ENCODE results near the gene OBI1. TPM values are rescaled to one million over a fixed set of nuclear protein-coding genes. Genes with fewer than 3 reads are reported as not detected.

The OBI1 gene
- total and polyA plus RNA-seq, 2 donors (not counting 1 experiment from before 2014, with no cell fraction given): 3.1 to 15.4 TPM

GRCh38 chr13:78618411-78618810 lies 40.5 kb downstream of the OBI1 start:
- H3K27ac Mint-ChIP-seq: no peak overlapping the region
- H3K79me2 ChIP-seq (ENCODE audit: control insufficient read depth, insufficient read depth, low read length): no peaks in the 10 kb centered on the region
- H3K9ac ChIP-seq (ENCODE audit: low read length): no peak overlapping the region
- no peaks in the 10 kb centered on the region for H3K27me3 ChIP-seq (replicated peaks in 1 of 4; ENCODE audit: control extremely low read depth in 1 of 4, control insufficient read depth in 3 of 4, insufficient read depth in 4 of 4, low read length in 3 of 4)
- DNase-seq: no peak
- ATAC-seq (ENCODE audit: low read depth): no peak
- H4K20me1 ChIP-seq (ENCODE audit: control insufficient read depth, insufficient read depth, low read length, poor library complexity, severe bottlenecking): peaks cover 9% of the 10 kb centered on the region
- TF ChIP-seq, protein P1, sequence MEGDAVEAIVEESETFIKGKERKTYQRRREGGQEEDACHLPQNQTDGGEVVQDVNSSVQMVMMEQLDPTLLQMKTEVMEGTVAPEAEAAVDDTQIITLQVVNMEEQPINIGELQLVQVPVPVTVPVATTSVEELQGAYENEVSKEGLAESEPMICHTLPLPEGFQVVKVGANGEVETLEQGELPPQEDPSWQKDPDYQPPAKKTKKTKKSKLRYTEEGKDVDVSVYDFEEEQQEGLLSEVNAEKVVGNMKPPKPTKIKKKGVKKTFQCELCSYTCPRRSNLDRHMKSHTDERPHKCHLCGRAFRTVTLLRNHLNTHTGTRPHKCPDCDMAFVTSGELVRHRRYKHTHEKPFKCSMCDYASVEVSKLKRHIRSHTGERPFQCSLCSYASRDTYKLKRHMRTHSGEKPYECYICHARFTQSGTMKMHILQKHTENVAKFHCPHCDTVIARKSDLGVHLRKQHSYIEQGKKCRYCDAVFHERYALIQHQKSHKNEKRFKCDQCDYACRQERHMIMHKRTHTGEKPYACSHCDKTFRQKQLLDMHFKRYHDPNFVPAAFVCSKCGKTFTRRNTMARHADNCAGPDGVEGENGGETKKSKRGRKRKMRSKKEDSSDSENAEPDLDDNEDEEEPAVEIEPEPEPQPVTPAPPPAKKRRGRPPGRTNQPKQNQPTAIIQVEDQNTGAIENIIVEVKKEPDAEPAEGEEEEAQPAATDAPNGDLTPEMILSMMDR (IDR thresholded peaks at IDR 0.05): no peak
- TF ChIP-seq EZH2 (IDR thresholded peaks at IDR 0.05; ENCODE audit: borderline replicate concordance, insufficient read depth, low read depth, low read length, poor library complexity, severe bottlenecking): no peak
- H3K27me3 Mint-ChIP-seq: no peaks in the 10 kb centered on the region
- no peak overlapping the region for H3K27ac ChIP-seq (ENCODE audit: low read length in 2 of 2)
- H3K4me3 ChIP-seq (ENCODE audit: control extremely low read depth in 1 of 5, extremely low read depth in 1 of 5, insufficient read depth in 1 of 5, low read depth in 2 of 5, low read length in 4 of 5): no peak overlapping the region
- H3K4me1 ChIP-seq (ENCODE audit: control insufficient read depth in 2 of 2, insufficient read depth in 2 of 2, low read length in 2 of 2): no peaks in the 10 kb centered on the region
- ChIA-PET POLR2A (no interaction called here), CTCF (no interaction called here)
- no peak overlapping the region for H3K4me3 Mint-ChIP-seq
- peaks cover 0 to 30% of the 10 kb centered on the region in 2 experiments for H3K36me3 ChIP-seq (replicated peaks in 1 of 2; ENCODE audit: control extremely low read depth in 1 of 2, control insufficient read depth in 1 of 2, extremely low read depth in 1 of 2, insufficient read depth in 2 of 2, low read length in 1 of 2)
- H3K4me2 ChIP-seq (replicated peaks; ENCODE audit: low read depth, low read length, poor library complexity, severe bottlenecking): no peak overlapping the region
- WGBS (ENCODE audit: insufficient coverage): no CpG with 5 or more reads among the region's 1 CpG
- no peak overlapping the region for H2AFZ ChIP-seq (ENCODE audit: insufficient read depth, low read depth, low read length, poor library complexity, severe bottlenecking)
- no peaks in the 10 kb centered on the region for H3K9me3 Mint-ChIP-seq (ENCODE audit: insufficient read depth)
- no peaks in the 10 kb centered on the region for H3K4me1 Mint-ChIP-seq
- intact Hi-C loops (cut with micrococcal nuclease): no loop called here
- H3K9me3 ChIP-seq (ENCODE audit: control extremely low read depth in 1 of 3, control insufficient read depth in 2 of 3, insufficient read depth in 1 of 3, low read length in 2 of 3): no peaks in the 10 kb centered on the region

DNA sequence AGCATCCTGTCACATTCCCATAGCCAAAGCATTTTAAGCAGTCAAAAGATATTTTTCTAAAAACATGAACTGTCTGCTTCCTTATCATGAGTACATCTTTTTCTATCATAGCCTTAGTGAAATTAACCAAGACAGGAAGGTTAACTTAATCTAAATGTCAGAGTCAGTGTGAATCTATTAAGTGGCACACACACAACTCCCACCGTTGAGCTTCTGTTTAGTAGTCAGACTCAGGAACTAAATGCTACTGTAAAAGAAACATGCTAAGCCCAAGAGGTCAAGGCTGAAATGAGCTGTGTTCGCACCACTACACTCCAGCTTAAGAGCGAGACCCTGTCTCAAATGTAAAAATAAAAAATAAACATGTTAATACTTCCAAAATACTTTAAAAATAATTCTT lies 47.9 kb downstream of the OBI1 start:
- Histone ChIP-seq H3K9me3 (ENCODE audit: control extremely low read depth in 1 of 3, control insufficient read depth in 2 of 3, insufficient read depth in 1 of 3, low read length in 2 of 3) (peaks cover 1 to 35% (median 4%) of the 10 kb centered on the region in 3 donors), H3K79me2 (ENCODE audit: control insufficient read depth, insufficient read depth, low read length) (no peaks in the 10 kb centered on the region), H3K4me3 (ENCODE audit: control extremely low read depth in 1 of 5, extremely low read depth in 1 of 5, insufficient read depth in 1 of 5, low read depth in 2 of 5, low read length in 4 of 5) (no peak overlapping the region), H3K4me1 (ENCODE audit: control insufficient read depth in 2 of 2, insufficient read depth in 2 of 2, low read length in 2 of 2) (peaks cover 33 to 39% of the 10 kb centered on the region in 2 donors), H3K36me3 (replicated peaks in 1 of 2; ENCODE audit: control extremely low read depth in 1 of 2, control insufficient read depth in 1 of 2, extremely low read depth in 1 of 2, insufficient read depth in 2 of 2, low read length in 1 of 2) (peaks cover 0 to 8% of the 10 kb centered on the region in 2 experiments), H3K27me3 (replicated peaks in 1 of 4; ENCODE audit: control extremely low read depth in 1 of 4, control insufficient read depth in 3 of 4, insufficient read depth in 4 of 4, low read length in 3 of 4) (peaks cover 2 to 44% (median 43%) of the 10 kb centered on the region in 4 experiments), H3K27ac (ENCODE audit: low read length in 2 of 2) (no peak overlapping the region), H3K9ac (ENCODE audit: low read length) (no peak overlapping the region), H2AFZ (ENCODE audit: insufficient read depth, low read depth, low read length, poor library complexity, severe bottlenecking) (no peak overlapping the region), H3K4me2 (replicated peaks; ENCODE audit: low read depth, low read length, poor library complexity, severe bottlenecking) (no peak overlapping the region), H4K20me1 (ENCODE audit: control insufficient read depth, insufficient read depth, low read length, poor library complexity, severe bottlenecking) (peaks cover 5% of the 10 kb centered on the region)
- intact Hi-C loops (cut with micrococcal nuclease): no loop called here
- no peaks in the 10 kb centered on the region for H3K9me3 Mint-ChIP-seq (ENCODE audit: insufficient read depth)
- no peak overlapping the region for H3K4me3 Mint-ChIP-seq
- POLR2A ChIA-PET: no interaction called here
- no peak for DNase-seq
- CTCF ChIA-PET: no interaction called here
- H3K27me3 Mint-ChIP-seq: peaks cover 48% of the 10 kb centered on the region
- TF ChIP-seq, protein P1 (IDR thresholded peaks at IDR 0.05): no peak
- no peak for TF ChIP-seq EZH2 (IDR thresholded peaks at IDR 0.05; ENCODE audit: borderline replicate concordance, insufficient read depth, low read depth, low read length, poor library complexity, severe bottlenecking)
- WGBS (ENCODE audit: insufficient coverage): no CpG with 5 or more reads among the region's 3 CpGs
- peaks cover 39% of the 10 kb centered on the region for H3K4me1 Mint-ChIP-seq
- no peak overlapping the region for H3K27ac Mint-ChIP-seq
- no peak for ATAC-seq (ENCODE audit: low read depth)

Measured in B cell (primary cell).